NT2/D1 (cell line): ENCODE results near the gene KIF13A.

ENCODE experiments used
- SUZ12 ChIP-seq: IDR thresholded peaks from 2 replicates; pipeline ENCODE4 v1.6.1; 2011; ENCODE audit not compliant: insufficient read length, insufficient read depth; ENCODE audit errors: extremely low read depth
- YY1 ChIP-seq: IDR thresholded peaks from 2 replicates; pipeline ENCODE4 v1.6.1; 2011; ENCODE audit not compliant: insufficient read length, insufficient read depth
- ZNF274 ChIP-seq: IDR thresholded peaks from 2 replicates; pipeline ENCODE4 v1.6.1; 2011; ENCODE audit warnings: mild to moderate bottlenecking, low read depth, low read length

DNA sequence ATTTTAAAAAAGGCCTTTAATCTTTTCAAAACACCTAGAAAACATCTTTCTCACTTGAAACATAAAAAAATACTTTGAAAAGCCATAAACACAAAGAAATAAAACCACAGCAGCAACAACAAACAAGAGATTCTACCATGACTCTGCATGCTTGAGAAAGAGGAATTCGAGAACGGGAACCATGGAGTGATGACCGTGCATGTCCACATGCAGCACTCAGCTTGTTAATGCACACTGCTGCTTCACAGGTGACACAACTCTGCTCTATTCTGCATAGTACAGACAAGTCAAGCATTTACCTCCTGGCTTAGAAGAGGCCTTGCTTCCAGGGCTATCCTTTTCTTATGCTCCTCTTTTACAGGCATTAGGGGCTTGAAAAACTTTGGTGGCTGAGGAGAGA, 215.8 kb downstream of the KIF13A start:
- TF ChIP-seq YY1 (no peak), ZNF274 (no peak), SUZ12 (no peak)
